ENCODE results near the gene ADAMTS2.

DNA sequence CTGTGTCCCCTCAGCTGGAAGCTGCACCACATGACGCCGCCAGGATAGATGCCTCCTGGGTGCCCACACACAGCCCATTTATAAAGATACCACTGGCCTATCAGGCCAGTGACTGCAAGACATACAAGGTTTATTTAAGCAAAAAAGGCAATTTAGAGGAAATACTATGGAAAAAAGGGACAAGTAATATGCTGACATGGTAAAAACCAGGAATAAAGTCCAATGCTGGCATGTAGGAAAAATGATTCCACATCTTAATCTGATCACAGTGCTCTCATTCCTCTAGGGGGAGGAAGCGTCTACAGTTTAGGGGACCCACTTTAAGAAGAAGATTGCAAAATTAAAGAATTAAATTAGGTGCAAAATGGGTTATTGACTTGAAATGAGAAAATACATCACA, 205.0 kb downstream of the ADAMTS2 start:
- TF ChIP-seq, protein P1, sequence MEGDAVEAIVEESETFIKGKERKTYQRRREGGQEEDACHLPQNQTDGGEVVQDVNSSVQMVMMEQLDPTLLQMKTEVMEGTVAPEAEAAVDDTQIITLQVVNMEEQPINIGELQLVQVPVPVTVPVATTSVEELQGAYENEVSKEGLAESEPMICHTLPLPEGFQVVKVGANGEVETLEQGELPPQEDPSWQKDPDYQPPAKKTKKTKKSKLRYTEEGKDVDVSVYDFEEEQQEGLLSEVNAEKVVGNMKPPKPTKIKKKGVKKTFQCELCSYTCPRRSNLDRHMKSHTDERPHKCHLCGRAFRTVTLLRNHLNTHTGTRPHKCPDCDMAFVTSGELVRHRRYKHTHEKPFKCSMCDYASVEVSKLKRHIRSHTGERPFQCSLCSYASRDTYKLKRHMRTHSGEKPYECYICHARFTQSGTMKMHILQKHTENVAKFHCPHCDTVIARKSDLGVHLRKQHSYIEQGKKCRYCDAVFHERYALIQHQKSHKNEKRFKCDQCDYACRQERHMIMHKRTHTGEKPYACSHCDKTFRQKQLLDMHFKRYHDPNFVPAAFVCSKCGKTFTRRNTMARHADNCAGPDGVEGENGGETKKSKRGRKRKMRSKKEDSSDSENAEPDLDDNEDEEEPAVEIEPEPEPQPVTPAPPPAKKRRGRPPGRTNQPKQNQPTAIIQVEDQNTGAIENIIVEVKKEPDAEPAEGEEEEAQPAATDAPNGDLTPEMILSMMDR (IDR thresholded peaks at IDR 0.05): no peak
- TF ChIP-seq POLR2A (IDR thresholded peaks at IDR 0.05) (no peak), POLR2AphosphoS5 (IDR thresholded peaks at IDR 0.05) (no peak), EP300 (IDR thresholded peaks at IDR 0.05) (no peak)
